KG1 (cell line): ENCODE results near the gene RASA3.

Experiments used
- DNase-seq: peaks from one replicate; lab custom pipeline; 2025; lab: John Stamatoyannopoulos, UW

RASA3 gene

DNA sequence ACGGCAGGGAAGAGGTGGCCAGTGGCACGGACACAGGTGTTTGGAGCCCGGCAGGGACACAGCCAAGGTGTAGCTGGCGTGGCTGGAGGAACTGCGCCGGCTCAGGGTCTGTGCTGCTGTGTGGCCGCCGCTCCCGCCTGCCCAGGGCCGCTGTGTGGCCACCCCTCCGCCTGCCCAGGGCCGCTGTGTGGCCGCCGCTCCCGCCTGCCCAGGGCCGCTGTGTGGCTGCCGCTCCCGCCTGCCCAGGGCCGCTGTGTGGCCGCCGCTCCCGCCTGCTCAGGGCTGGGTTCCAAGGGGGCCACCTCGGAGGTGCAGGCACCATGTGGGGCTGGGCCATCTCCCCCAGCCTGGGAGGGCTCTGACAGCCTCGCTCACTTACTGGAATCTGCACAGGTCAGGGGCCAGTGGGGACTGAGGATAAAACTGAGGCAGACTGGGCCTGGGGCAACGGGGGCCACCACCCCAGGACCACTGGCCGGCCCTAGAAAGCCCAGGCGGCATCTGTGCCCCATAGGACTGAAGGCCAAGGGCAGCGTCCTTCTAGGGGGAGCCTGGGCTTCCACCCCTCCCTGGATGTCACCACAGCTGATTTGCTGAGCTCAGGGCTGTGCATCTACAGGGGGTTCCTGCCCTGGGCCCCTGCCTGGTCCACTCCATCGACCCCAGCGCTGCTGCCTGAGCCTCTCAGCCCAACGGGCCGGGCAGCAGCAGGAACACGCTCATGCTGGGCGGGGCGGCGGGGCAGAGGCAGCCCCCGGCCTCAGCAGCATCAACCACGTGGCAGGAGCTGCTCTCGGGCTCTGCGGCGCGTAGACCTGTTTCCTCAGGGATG lies 180.1 kb downstream of the RASA3 start:
- DNase-seq, result no peak

DNA sequence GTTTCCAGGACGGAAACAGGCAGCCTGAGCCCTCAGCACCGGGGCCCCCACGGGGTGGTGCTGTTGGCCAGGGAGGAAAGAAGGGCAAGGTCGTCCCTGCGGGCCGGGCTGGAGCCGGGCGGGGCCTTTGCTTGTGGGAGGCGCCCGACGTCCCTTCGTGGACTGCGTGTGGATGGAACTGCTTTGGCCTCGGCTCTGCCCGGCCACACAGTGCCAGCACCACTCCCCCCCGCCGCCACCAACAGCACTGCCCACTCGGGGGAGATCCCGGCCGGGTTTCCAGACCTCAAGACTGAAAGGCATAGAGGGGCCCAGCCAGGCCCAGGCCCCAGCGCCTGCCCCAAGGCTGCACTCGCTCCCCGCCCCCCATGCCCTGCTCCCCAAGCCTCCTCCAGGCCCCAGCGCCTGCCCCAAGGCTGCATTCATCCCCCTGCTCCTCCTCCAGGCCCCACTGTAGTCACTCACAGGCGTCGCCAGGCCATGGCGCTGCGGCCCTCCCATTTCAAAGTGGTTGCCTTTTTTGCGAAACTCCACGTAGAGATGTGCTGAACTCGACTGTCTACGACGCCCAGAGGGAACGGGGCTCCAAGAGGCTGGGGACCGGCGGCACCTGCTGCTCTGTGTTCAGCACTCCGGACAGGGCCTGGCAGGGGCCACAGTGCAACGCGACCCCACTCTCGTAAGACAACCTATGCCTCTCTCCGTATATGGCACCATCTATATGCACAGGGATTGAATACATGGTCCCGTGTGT lies 181.0 kb downstream of the RASA3 start:
- peak; percentile 3 for DNase-seq

- no peak for DNase-seq
These were observed 181.8 kb downstream of the RASA3 start for GRCh38 chr13:113950451-113951245.

DNA sequence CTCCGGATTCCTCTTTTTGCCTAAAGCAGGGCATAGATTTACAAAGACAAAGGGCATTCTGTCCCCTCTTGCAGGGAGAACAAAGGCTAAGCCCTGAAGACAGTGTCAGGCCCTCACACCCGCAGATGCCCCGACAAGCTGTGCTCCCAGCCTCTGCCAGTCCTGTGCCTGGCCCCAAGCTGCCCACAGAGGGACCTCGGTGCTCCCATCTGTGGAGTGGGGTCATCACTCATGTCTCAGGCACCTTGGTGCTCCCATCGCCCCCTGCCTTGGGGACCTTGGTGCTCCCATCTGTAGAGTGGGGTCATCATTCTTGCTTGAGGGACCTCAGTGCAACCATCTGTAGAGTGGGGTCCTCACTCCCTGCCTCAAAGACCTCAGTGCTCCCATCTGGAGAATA lies 182.9 kb downstream of the RASA3 start:
- no peak for DNase-seq

- DNase-seq, result no peak
These were observed 184.2 kb downstream of the RASA3 start for GRCh38 chr13:113948034-113948742.

DNA sequence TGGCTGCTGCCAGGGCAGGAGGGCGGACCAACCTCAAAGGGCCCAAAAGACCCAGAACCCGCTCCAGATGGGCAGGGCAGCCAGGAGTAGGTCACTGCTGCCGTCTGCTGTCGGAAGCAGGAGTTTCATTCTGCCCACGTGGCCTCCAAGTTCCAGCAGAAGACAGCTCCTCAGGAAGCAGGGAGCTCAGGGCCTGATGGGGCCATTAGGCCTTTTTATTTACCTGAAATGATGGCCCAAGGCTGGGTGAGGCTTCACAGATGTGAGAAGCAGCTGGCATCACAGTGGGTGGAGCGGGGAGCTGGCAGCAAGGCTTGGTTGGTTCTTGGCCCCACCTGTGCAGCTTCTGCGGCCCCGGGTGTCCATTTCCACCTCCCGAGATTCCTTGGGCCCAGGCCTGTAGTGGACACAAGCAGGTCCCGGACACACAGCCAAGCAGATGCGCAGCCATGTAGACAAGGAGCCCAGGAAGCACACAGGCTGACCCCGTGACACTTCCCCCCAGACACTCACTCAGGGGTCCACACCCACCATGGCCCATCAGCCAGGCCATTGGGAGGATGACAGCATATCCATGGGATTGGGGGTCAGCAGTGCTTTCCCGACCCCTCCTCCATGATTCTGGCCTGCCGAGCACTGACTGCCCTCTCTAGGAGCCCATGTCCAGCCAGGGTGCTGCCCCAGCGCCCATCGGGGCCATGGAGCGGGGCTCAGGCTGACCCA lies 185.0 kb downstream of the RASA3 start:
- DNase-seq, result no peak

DNA sequence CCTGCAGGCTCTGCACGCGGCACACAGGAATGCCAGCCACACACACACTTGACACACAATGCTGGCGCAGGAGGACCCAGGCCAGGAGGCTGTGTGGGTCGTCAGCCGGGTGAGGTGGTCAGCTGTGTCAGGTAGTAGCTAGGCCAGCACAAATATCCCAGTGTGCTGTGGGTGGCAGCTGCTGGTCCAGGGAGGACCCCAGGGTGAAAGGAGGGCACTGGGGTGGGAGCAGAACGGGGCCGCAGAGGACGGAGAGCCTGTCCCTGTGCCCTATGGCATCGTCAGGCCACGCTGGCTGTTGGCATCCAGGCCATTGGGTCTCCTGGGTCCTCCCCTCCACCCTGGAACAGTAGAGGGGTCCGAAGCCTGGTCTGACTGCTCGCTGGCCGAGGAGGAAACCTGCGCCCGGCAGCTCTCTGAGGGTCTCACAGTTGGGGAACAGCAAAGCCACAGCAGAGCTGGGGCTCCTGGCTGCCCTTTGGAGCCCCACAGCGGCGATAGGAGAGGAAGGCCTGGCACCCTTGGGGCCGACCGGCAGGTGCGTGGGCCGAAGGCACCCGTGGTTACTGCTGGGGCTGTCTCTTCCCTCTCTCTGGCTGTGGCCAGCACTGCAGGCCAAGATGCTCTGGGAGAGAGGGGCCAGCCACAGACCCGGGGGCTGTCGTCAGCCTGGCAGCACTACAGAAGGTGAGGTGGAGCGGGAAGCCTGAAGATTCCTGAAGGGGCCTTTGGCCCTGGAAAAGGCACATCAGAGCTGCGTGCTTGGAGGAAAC lies 185.8 kb downstream of the RASA3 start:
- DNase-seq, result no peak

GRCh38 chr13:113945857-113946408 lies 186.5 kb downstream of the RASA3 start:
- DNase-seq, result no peak

GRCh38 chr13:113943821-113944565 lies 188.4 kb downstream of the RASA3 start:
- no peak for DNase-seq

DNA sequence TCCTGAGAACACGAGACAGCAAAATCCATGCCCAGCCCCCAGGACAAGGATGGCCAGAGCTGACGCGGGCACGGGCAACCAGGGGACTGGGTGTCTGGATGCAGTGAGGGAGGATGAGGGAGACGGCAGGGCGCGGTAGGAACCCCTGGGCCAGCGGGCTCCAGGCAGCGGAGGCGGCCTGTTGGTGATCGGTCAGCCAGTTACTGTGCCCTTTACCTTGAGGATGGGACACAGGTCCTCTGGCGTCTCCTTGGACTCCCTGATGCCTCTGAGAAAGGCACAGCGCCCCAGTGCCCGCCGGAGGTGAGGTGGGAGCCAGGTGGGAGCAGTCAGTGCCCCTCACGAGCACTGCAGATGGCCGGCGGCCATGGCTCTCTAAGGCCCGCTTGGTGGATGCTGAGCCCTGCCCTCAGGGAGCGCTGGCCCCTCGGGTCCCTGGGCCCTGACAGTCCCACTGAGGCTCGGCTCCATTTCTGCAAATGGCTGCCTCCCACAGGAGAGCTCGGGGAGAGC lies 189.8 kb downstream of the RASA3 start:
- DNase-seq, result no peak

DNA sequence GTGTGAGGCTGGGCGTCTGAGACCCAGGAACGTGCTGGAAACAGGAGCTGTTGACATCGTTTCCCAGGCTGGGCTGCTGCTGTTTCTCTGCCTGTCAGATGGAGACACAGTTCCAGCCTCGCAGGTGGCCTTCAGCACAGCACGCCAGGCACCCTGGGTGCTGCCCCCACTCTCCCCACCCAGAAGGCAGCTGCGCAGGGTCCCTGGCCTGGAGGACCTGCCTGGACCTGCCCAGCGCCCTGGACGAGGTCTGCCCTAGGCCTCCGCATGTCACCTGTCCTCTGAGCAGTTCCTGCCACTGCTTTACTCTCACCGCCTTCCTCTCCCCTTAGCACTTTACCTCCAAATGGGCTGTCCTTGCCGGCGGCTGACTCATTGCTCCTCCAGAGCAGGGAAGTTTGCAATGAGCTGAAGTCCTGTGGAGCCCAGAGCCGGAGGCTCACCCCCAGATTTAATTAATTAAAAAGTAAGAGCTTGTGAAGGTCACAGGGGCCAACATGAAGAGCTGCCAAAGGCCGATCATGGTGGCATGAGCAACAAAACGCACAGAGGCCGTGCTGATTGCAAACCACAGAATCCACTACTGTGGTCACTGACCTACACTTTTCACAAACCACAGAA lies 190.7 kb downstream of the RASA3 start:
- no peak for DNase-seq

DNA sequence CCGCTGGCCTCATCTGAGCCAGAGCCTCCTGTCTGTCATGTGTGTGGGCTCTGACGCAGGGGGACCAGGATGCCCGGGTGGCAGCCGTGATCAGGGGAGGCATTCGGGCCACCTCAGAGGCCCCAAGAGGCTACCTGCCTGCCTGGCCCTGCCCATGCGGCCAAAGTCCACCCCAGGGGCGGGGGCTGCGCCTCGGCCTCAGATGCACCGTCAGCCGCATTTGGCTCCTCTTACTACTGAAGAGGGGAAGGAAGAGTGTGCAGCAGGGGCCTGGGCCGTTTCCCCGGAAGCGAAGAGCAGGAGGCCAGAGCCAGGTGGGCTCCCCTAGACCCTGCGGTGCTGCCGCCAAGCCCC lies 192.5 kb downstream of the RASA3 start:
- no peak for DNase-seq

DNA sequence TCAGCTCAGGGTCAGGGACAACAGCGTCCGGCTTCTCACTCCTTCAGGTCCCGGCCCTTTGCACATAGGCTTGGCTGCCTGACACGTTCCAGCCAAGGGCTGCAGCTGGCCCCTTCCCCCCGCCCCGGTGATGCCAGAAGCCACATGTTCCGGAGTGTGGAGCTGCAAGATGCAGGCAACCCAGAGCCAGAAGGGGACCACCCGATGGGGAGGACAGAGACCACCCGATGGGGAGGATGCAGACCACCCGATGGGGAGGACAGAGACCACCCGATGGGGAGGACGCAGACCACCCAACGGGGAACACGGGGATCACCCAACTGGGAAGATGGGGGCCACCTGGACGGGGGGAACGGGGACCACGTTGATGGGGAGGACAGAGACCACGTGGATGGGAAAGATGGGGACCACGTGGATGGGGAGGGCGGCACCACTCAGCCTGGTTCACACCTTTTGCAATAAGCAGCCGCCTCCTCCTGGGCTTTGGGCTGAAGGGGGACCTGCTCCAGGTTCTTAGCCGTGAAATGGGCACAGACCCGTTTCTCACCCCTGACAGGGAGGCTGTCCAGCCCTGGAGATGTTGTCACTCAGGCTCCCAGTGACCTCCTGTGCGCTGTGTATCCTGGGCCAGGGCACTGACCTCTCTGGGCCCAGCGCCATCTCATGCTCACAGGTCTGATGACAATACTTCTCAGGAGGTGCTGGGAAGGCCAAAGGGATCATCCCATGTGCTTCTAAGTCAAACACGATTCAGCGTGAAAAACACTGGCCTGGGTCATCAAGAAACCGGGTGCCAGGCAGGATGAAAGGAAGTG lies 193.1 kb downstream of the RASA3 start:
- DNase-seq, result no peak

DNA sequence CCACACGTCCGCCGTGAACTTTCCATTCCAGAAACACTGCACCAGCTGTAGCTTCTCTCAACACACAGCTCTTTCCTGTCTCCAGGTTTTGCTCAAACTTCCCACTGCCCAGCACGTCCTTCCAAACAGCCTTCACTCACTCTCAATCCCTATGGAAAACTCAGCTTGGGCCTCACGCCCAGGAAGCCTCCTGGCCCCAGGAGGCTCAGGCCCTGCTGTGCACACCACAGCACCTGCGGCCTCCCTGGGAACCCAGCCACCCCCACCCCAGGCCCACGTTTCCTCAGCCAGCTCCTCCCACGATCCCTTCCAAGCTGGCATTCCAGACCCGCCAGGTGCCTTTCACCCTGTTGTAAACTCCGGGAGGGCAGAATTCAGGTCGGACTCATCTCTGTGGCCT lies 193.7 kb downstream of the RASA3 start:
- no peak for DNase-seq

DNA sequence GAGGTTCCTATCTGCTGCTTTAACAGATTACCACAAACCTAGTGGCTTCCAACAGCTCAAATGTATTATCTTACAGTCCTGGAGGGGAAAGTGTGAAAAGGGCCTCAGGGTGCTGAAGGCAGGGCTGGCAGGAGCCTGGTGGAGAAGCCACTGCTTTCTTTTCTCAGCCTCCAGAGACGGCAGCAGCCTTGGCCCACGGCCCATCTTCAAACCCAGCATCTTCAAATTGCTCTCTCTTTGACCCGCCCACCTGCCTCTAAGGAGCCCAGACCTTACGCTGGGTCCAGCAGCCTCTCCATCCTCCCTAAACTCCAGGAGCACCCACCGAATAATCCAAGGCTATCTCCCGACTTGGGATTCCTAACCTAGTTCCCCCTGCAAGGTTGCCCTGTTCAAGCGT lies 194.2 kb downstream of the RASA3 start:
- no peak for DNase-seq

- no peak for DNase-seq
These were observed 194.8 kb downstream of the RASA3 start for GRCh38 chr13:113937527-113938180.

GRCh38 chr13:113937073-113937472 lies 195.3 kb downstream of the RASA3 start:
- no peak for DNase-seq
